MG63 (cell line): ENCODE data around the gene NDUFS8. TPM values are rescaled to one million over a fixed set of nuclear protein-coding genes. Genes with fewer than 3 reads are reported as not detected.

Experiments
- DNase-seq: peaks from one replicate; pipeline ENCODE4 v3.0.0-alpha.2; 2020
- H3K27me3 ChIP-seq: fragments of 250-450 bp; sonication (Bioruptor Pico); 2 replicates; pipeline ENCODE4 v1.5.1; 2020; ENCODE audit warnings: mild to moderate bottlenecking, moderate library complexity
- H3K36me3 ChIP-seq: fragments of 250-450 bp; sonication (Bioruptor Pico); 2 replicates; pipeline ENCODE4 v1.5.1; 2020; ENCODE audit warnings: mild to moderate bottlenecking, moderate library complexity
- H3K4me3 ChIP-seq: fragments of 250-450 bp; sonication (Bioruptor Pico); 2 replicates; pipeline ENCODE4 v1.5.1; 2020; ENCODE audit warnings: mild to moderate bottlenecking, moderate library complexity
- H3K9me3 ChIP-seq: fragments of 250-450 bp; sonication (Bioruptor Pico); 2 replicates; pipeline ENCODE4 v1.5.1; 2020; ENCODE audit warnings: mild to moderate bottlenecking, moderate library complexity
- total RNA-seq: library from RNA; depleted of rRNA; stranded (reverse); fragments of >200 nt; shearing (Covaris generic); gene quantifications from 2 replicates; pipeline ENCODE4 v1.2.3, GENCODE V29; 2014; ENCODE audit warnings: low replicate concordance; rRNA removed

NDUFS8 gene
- total RNA-seq, 1 experiment from 2014 or later = 256 TPM

GRCh38 chr11:68076371-68077042 is 46.0 kb downstream of the NDUFS8 start:
- Histone ChIP-seq H3K27me3 (no peaks in the 10 kb centered on the region), H3K36me3 (no peaks in the 10 kb centered on the region), H3K4me3 (no peak overlapping the region), H3K9me3 (no peaks in the 10 kb centered on the region)
- DNase-seq = no peak

GRCh38 chr11:68077617-68078582 is 47.4 kb downstream of the NDUFS8 start:
- H3K27me3 ChIP-seq = no peaks in the 10 kb centered on the region
- no peak overlapping the region for H3K4me3 ChIP-seq
- no peak for DNase-seq

GRCh38 chr11:68080860-68081259 is 50.4 kb downstream of the NDUFS8 start:
- no peak overlapping the region for H3K4me3 ChIP-seq
- no peak for DNase-seq
- H3K9me3 ChIP-seq = no peaks in the 10 kb centered on the region
- H3K36me3 ChIP-seq = no peaks in the 10 kb centered on the region
- no peaks in the 10 kb centered on the region for H3K27me3 ChIP-seq

More at GRCh38 chr11:68077617-68078582, 47.4 kb downstream of the NDUFS8 start:
- Histone ChIP-seq H3K9me3 (no peaks in the 10 kb centered on the region), H3K36me3 (no peaks in the 10 kb centered on the region)

- Histone ChIP-seq H3K9me3 (no peaks in the 10 kb centered on the region), H3K36me3 (no peaks in the 10 kb centered on the region), H3K27me3 (no peaks in the 10 kb centered on the region), H3K4me3 (no peak overlapping the region)
- DNase-seq = no peak
Measured at GRCh38 chr11:68081691-68082090, 51.2 kb downstream of the NDUFS8 start.

GRCh38 chr11:68082481-68082880 is 52.0 kb downstream of the NDUFS8 start:
- H3K4me3 ChIP-seq = no peak overlapping the region
- H3K9me3 ChIP-seq = no peaks in the 10 kb centered on the region
- DNase-seq = no peak
- no peaks in the 10 kb centered on the region for H3K36me3 ChIP-seq
- no peaks in the 10 kb centered on the region for H3K27me3 ChIP-seq

- Histone ChIP-seq H3K36me3 (no peaks in the 10 kb centered on the region), H3K9me3 (no peaks in the 10 kb centered on the region)
- DNase-seq = no peak
Measured at GRCh38 chr11:68083517-68083916, 53.0 kb downstream of the NDUFS8 start.

More at GRCh38 chr11:68083517-68083916, 53.0 kb downstream of the NDUFS8 start:
- no peaks in the 10 kb centered on the region for H3K27me3 ChIP-seq
- H3K4me3 ChIP-seq = no peak overlapping the region

Other genes with a start within 250 kb of the NDUFS8 start
- gene UNC93B1, start 26.6 kb upstream of the NDUFS8 start, total RNA-seq = 21.0 and 37.7 TPM in 2 replicates
- gene ALDH3B1, start 20.4 kb upstream of the NDUFS8 start, total RNA-seq = 7.5 and 14.0 TPM in 2 replicates
- 26.4 and 36.9 TPM in 2 replicates for gene TCIRG1, start 8.3 kb downstream of the NDUFS8 start, total RNA-seq
- 6.8 and 12.9 TPM in 2 replicates for gene CHKA, start 90.7 kb downstream of the NDUFS8 start, total RNA-seq
- gene KMT5B, start 182.6 kb downstream of the NDUFS8 start, total RNA-seq = 4.7 and 13.8 TPM in 2 replicates
- gene C11orf24, start 241.3 kb downstream of the NDUFS8 start, total RNA-seq = 26.3 and 30.3 TPM in 2 replicates